ENCODE results near the gene THADA.
A peak's percentile ranks its signal among the peaks of the same experiment; 100 is the strongest.
"Not testable (repeated sequence)": the region's sequence is repeated elsewhere in the genome, so short reads cannot be mapped to it uniquely, and the experiment has no call there.

Gene THADA

GRCh38 chr2:43541165-43541564 lies 54.7 kb downstream of the THADA start:
- DNase-seq (ENCODE audit: low spot score), result no peak

GRCh38 chr2:43540021-43540779 lies 55.6 kb downstream of the THADA start:
- DNase-seq (ENCODE audit: low spot score), result no peak

- DNase-seq (ENCODE audit: low spot score), result no peak
Observed at GRCh38 chr2:43539436-43539835, 56.4 kb downstream of the THADA start.

GRCh38 chr2:43538034-43538670 lies 57.7 kb downstream of the THADA start:
- no peak for DNase-seq (ENCODE audit: low spot score)

GRCh38 chr2:43537137-43537536 lies 58.7 kb downstream of the THADA start:
- no peak for DNase-seq (ENCODE audit: low spot score)

- DNase-seq (ENCODE audit: low spot score), result no peak
Observed at GRCh38 chr2:43534569-43534968, 61.3 kb downstream of the THADA start.

GRCh38 chr2:43532572-43532971 lies 63.3 kb downstream of the THADA start:
- DNase-seq (ENCODE audit: low spot score), result not testable (repeated sequence)

- DNase-seq (ENCODE audit: low spot score), result no peak
Observed at GRCh38 chr2:43531251-43531650, 64.6 kb downstream of the THADA start.

GRCh38 chr2:43526994-43527393 lies 68.8 kb downstream of the THADA start:
- DNase-seq (ENCODE audit: low spot score), result no peak

GRCh38 chr2:43525506-43525905 lies 70.3 kb downstream of the THADA start:
- DNase-seq (ENCODE audit: low spot score), result no peak

GRCh38 chr2:43524177-43524965 lies 71.5 kb downstream of the THADA start:
- DNase-seq (ENCODE audit: low spot score), result peak; percentile 12

GRCh38 chr2:43522177-43522576 lies 73.7 kb downstream of the THADA start:
- DNase-seq (ENCODE audit: low spot score), result no peak

GRCh38 chr2:43521568-43521967 lies 74.3 kb downstream of the THADA start:
- DNase-seq (ENCODE audit: low spot score), result no peak

GRCh38 chr2:43520919-43521318 lies 74.9 kb downstream of the THADA start:
- DNase-seq (ENCODE audit: low spot score), result no peak

- DNase-seq (ENCODE audit: low spot score), result no peak
Observed at GRCh38 chr2:43519643-43520221, 76.1 kb downstream of the THADA start.

GRCh38 chr2:43518718-43519117 lies 77.1 kb downstream of the THADA start:
- no peak for DNase-seq (ENCODE audit: low spot score)

- no peak for DNase-seq (ENCODE audit: low spot score)
Observed at GRCh38 chr2:43518181-43518580, 77.7 kb downstream of the THADA start.

GRCh38 chr2:43515807-43516497 lies 79.9 kb downstream of the THADA start:
- no peak for DNase-seq (ENCODE audit: low spot score)

- DNase-seq (ENCODE audit: low spot score), result no peak
Observed at GRCh38 chr2:43515248-43515647, 80.6 kb downstream of the THADA start.

- DNase-seq (ENCODE audit: low spot score), result no peak
Observed at GRCh38 chr2:43513796-43514195, 82.0 kb downstream of the THADA start.

GRCh38 chr2:43513216-43513615 lies 82.6 kb downstream of the THADA start:
- DNase-seq (ENCODE audit: low spot score), result peak; percentile 6

GRCh38 chr2:43511199-43511598 lies 84.6 kb downstream of the THADA start:
- no peak for DNase-seq (ENCODE audit: low spot score)
